ENCODE data around the gene DNAJB13.

The DNAJB13 gene

DNA sequence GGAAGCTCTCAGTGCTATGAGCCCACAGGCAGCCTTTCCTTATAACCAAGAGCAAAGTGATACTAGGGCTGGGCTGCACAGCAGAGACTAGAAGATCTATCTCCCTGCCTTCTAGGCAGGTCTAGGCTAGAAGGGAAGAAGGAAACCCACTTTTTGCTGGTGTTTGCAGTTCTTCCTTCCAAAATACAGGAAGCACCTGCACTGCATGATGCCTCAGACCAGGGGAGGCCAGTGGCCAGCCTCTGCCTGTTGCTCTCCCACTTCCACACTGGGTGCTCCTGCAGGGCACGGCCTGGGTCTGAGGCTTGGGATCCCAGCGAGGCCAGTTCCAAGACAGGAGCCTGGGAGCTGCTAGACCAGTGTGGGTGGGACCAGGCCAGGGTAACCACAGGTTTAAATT is 64.1 kb downstream of the DNAJB13 start:
- TF ChIP-seq, protein P1, sequence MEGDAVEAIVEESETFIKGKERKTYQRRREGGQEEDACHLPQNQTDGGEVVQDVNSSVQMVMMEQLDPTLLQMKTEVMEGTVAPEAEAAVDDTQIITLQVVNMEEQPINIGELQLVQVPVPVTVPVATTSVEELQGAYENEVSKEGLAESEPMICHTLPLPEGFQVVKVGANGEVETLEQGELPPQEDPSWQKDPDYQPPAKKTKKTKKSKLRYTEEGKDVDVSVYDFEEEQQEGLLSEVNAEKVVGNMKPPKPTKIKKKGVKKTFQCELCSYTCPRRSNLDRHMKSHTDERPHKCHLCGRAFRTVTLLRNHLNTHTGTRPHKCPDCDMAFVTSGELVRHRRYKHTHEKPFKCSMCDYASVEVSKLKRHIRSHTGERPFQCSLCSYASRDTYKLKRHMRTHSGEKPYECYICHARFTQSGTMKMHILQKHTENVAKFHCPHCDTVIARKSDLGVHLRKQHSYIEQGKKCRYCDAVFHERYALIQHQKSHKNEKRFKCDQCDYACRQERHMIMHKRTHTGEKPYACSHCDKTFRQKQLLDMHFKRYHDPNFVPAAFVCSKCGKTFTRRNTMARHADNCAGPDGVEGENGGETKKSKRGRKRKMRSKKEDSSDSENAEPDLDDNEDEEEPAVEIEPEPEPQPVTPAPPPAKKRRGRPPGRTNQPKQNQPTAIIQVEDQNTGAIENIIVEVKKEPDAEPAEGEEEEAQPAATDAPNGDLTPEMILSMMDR (IDR thresholded peaks at IDR 0.05) = no peak
- TF ChIP-seq ZFX (IDR thresholded peaks at IDR 0.05; ENCODE audit: borderline replicate concordance) = no peak
- no peak overlapping the region for H3K27ac ChIP-seq

DNA sequence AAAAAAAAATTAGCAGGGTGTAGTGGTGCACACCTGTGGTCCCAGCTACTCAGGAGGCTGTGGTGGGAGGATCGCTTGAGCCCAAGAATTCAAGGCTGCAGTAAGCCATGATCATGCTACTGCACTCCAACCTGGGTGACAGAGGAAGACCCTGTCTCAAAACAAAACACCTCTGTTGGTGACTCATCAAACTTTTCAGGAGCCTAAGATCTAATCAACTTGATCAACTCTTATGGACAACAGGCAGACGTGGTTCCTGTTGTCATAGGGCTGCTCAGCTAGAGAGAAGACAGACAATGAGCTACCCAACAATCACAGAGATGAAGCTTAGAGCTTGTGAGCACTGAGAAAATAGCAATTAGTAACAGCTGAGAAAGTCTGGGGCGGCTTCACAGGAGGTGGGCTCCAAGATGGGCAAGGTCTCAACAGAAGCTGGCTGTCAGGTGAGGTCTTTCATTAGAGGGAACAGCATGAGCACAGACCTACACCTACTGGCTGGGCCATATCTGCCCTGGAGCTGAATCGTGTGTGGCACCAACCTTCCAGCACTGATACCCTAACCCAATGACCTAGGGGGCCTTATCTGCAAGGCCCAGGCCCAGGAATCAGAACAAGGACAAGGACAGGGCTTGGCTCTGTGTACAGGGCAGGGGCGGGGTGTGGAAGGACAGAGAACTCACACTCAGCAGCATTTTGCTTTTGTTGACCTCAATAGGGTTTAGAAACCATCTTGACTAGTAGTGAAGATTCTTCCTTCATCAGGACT is 65.3 kb downstream of the DNAJB13 start:
- TF ChIP-seq ZFX (IDR thresholded peaks at IDR 0.05; ENCODE audit: borderline replicate concordance) = no peak
- TF ChIP-seq, protein P1 (IDR thresholded peaks at IDR 0.05) = no peak
- H3K27ac ChIP-seq = no peak overlapping the region

DNA sequence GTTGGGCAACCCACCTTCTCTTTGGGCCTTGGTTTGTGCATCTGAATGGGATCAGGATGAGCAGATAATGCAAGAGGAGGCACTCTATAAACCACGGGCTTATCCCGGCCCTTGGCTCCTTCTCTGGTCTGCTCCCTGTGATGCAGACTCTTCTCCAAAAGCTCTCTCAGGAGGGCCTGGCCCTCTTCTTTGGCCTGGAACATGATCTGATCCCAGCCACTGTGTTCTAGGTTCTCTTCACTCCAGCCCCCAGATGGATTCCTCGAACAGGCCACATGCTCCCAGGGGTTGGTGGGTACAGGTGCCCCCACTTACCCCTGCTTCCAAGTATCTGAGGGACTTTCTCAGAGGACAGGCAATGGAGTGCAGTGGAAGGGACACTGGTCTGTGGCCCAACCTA is 66.8 kb downstream of the DNAJB13 start:
- no peak overlapping the region for H3K27ac ChIP-seq
- no peak for TF ChIP-seq ZFX (IDR thresholded peaks at IDR 0.05; ENCODE audit: borderline replicate concordance)
- TF ChIP-seq, protein P1 (IDR thresholded peaks at IDR 0.05) = no peak

DNA sequence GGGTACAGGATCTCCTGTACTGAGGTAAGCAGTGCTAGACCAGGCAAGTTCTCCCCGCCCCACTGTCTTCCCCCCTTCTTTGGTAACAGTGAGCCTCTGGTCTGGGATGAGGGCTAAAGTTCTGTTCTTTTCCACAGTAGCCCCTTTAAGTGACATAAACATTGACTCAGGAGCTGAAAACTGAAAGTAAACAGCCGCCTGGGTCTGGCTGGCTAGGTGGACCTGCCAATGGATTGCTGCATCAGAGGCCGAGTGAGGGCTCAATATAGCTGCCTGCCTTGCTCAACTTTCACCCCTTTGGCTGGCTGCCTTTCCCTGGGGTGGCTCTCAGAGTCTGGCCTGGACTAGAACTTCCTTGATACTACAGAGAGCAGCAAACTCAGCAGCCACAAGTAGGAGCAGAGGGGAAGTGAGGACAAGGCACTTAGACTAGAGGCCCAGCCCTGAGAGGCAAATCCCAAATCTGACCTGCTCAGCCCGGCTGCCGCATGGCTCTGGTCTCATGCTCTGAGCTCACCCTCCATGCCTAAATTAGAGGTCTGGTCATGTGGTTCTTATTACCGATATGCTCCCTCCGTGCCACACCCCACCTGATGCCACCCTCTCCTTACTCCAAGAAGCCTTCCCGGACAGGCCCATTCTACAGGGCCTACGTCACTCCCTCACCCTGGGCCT is 67.6 kb downstream of the DNAJB13 start:
- H3K27ac ChIP-seq = no peak overlapping the region
- TF ChIP-seq, protein P1 (IDR thresholded peaks at IDR 0.05) = no peak
- TF ChIP-seq ZFX (IDR thresholded peaks at IDR 0.05; ENCODE audit: borderline replicate concordance) = no peak

DNA sequence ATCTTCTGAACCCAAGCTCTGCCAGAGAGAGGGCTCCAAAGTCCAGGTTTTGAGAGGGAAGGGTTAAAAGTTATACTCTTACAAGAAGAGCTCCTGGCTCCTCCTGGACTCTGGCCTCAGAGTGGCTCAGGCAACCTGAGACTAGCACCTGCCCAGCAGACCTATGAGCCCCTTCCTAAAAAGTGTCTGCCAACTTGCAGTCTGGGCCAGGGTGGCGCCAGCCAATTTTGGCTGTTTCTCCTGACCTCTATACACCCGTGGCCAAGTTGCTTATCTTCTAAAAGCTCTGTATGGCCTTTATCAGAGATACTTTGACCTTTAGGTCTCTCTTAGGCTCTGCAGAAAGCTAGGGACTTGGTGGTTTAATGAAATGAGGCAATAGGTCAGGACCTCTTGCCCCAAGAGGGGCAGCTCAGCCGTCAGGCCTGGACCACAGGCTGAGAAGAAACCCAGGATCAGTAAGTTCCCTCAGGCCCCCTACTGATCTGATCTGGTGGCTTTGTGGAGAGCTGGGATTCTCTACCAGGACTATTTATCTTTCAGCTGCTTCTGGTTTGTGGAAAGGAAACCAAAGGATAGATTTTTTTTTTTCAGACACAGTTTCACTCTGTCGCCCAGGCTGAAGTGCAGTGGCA is 68.4 kb downstream of the DNAJB13 start:
- no peak overlapping the region for H3K27ac ChIP-seq
- TF ChIP-seq, protein P1 (IDR thresholded peaks at IDR 0.05) = no peak
- no peak for TF ChIP-seq ZFX (IDR thresholded peaks at IDR 0.05; ENCODE audit: borderline replicate concordance)

DNA sequence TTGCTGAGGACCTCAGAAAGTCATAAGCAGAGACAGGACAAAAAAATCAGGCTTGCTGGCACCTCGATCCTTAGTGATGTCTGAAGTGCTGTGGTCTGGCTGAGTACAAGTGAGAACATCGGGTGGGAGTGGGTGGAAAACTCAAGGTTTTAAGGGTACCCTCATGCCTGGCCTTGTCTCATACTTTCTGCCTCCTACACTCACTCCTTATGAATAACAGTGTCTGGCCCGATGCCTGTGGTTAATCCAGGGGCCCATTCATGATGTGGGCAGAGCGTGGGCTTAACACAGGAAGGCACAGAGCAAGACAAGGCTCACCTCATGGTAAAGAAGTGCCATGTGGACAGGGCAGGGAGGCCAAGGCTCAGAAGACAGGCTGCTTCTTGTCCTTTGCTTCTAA is 69.0 kb downstream of the DNAJB13 start:
- TF ChIP-seq ZFX (IDR thresholded peaks at IDR 0.05; ENCODE audit: borderline replicate concordance) = no peak
- TF ChIP-seq, protein P1 (IDR thresholded peaks at IDR 0.05) = no peak

More for the DNA sequence above, 69.0 kb downstream of the DNAJB13 start:
- H3K27ac ChIP-seq = no peak overlapping the region
